H1 (cell line): Measurements from ENCODE around the gene CMKLR1. TPM values are rescaled to one million over a fixed set of nuclear protein-coding genes. Genes with fewer than 3 reads are reported as not detected.

Source experiments
- CTCF ChIA-PET: fragments of 300-600 bp; sonication (Branson Sonifier 250); formaldehyde crosslinking; loops from one replicate; lab custom pipeline; 2021; ENCODE audit not compliant: partially characterized antibody; lab: Charles Lee
- POLR2A ChIA-PET: fragments of 300-600 bp; sonication (Branson Sonifier 250); formaldehyde crosslinking; loops from one replicate; lab custom pipeline; 2021; ENCODE audit warnings: inconsistent platforms; ENCODE audit not compliant: partially characterized antibody; lab: Charles Lee
- DNase-seq, 2 experiments: peaks; one replicate each; pipeline versions ENCODE4 v3.0.0 to v3.0.0-alpha.2; 2010 to 2022; ENCODE audit warnings: low spot score in 2 of 2, low read depth in 1 of 2, mixed read lengths in 1 of 2
- FAIRE-seq: peaks from 2 replicates; lab custom pipeline; 2011; peaks lifted over from hg19 to GRCh38; lab: Jason Lieb, UNC
- H2AFZ ChIP-seq: 2 replicates; pipeline ENCODE4 v1.8.1; 2012; ENCODE audit warnings: low read length, inconsistent platforms
- H2AK5ac ChIP-seq: 2 replicates; pipeline ENCODE4 v1.6.1; 2013; ENCODE audit warnings: low read depth, low read length
- H2BK120ac ChIP-seq: replicated peaks from 2 replicates; pipeline ENCODE3; 2013; ENCODE audit warnings: low read depth, low read length, inconsistent platforms
- H2BK12ac ChIP-seq: 2 replicates; pipeline ENCODE4 v1.6.1; 2013; ENCODE audit warnings: low read depth, low read length
- H2BK15ac ChIP-seq: 2 replicates; pipeline ENCODE4 v1.6.1; 2013; ENCODE audit warnings: low read length
- H2BK20ac ChIP-seq: 2 replicates; pipeline ENCODE4 v1.6.1; 2013; ENCODE audit warnings: low read length
- H2BK5ac ChIP-seq: 2 replicates; pipeline ENCODE4 v1.6.1; 2013; ENCODE audit warnings: low read depth, low read length
- H3K14ac ChIP-seq: 2 replicates; pipeline ENCODE4 v1.6.1; 2013; ENCODE audit warnings: inconsistent platforms; ENCODE audit not compliant: insufficient read length
- H3K18ac ChIP-seq: 2 replicates; pipeline ENCODE4 v1.6.1; 2013; ENCODE audit warnings: low read length; ENCODE audit errors: extremely low read depth
- H3K23ac ChIP-seq: 2 replicates; pipeline ENCODE4 v1.6.1; 2013; ENCODE audit warnings: inconsistent platforms; ENCODE audit not compliant: insufficient read length
- H3K23me2 ChIP-seq: 2 replicates; pipeline ENCODE4 v1.6.1; 2013; ENCODE audit warnings: low read depth, low read length
- H3K27ac ChIP-seq: 2 replicates; pipeline ENCODE4 v1.6.1; 2011; ENCODE audit warnings: low read depth, low read length, inconsistent platforms
- H3K27me3 ChIP-seq, 4 experiments: replicated peaks in 1 of 4; 1 replicate in 1 of 4; 2 replicates in 3 of 4; pipeline versions ENCODE4 v1.6.1 to v1.8.1; 2011 to 2013; ENCODE audit warnings: low read length in 3 of 4, mild to moderate bottlenecking in 3 of 4, inconsistent platforms in 2 of 4, mixed read lengths in 2 of 4, moderate library complexity in 1 of 4; ENCODE audit not compliant: control insufficient read depth in 3 of 4, insufficient read depth in 3 of 4; ENCODE audit errors: extremely low read depth in 1 of 4
- H3K36me3 ChIP-seq, 4 experiments: 2 replicates each; pipeline versions ENCODE4 v1.6.1 to v1.8.1; 2011 to 2013; ENCODE audit warnings: mild to moderate bottlenecking in 4 of 4, low read length in 3 of 4, moderate library complexity in 2 of 4, control low read depth in 1 of 4, inconsistent platforms in 1 of 4; ENCODE audit not compliant: insufficient read depth in 4 of 4, control insufficient read depth in 2 of 4
- H3K4ac ChIP-seq: replicated peaks from 2 replicates; pipeline ENCODE3; 2013; ENCODE audit warnings: low read length, low read depth, mixed read lengths, inconsistent platforms; ENCODE audit not compliant: insufficient read length
- H3K4me1 ChIP-seq, 4 experiments: replicated peaks in 1 of 4; 1 replicate in 1 of 4; 2 replicates in 3 of 4; pipeline versions ENCODE4 v1.6.1 to v1.8.1; 2011 to 2013; ENCODE audit warnings: low read length in 3 of 4, inconsistent platforms in 2 of 4, mixed read lengths in 1 of 4; ENCODE audit not compliant: insufficient read depth in 4 of 4, control insufficient read depth in 3 of 4
- H3K4me2 ChIP-seq, 2 experiments: 2 replicates each; pipeline versions ENCODE4 v1.6.1 to v1.8.1; 2011 to 2013; ENCODE audit warnings: low read depth in 2 of 2, low read length in 2 of 2, control low read depth in 1 of 2, inconsistent platforms in 1 of 2, mild to moderate bottlenecking in 1 of 2; ENCODE audit not compliant: insufficient read depth in 1 of 2
- H3K4me3 ChIP-seq, 4 experiments: fragments of 200-600, 300-600 bp in 1 of 4; sonication (generic), shearing (Covaris generic), sonication (Bioruptor Twin) in 1 of 4; 2 replicates each; pipeline versions ENCODE4 v1.5.1 to v1.8.1; 2011 to 2016; ENCODE audit warnings: low read length in 4 of 4, low read depth in 3 of 4, control low read depth in 2 of 4, inconsistent platforms in 2 of 4, mild to moderate bottlenecking in 2 of 4, mixed read lengths in 1 of 4, moderate library complexity in 1 of 4; ENCODE audit not compliant: insufficient read depth in 2 of 4; ENCODE audit errors: extremely low read depth in 1 of 4
- H3K56ac ChIP-seq: replicated peaks from 2 replicates; pipeline ENCODE3; 2013; ENCODE audit warnings: low read depth, mild to moderate bottlenecking, mixed read lengths, low read length, inconsistent platforms; ENCODE audit not compliant: insufficient read length
- H3K79me1 ChIP-seq: 2 replicates; pipeline ENCODE4 v1.6.1; 2013; ENCODE audit warnings: low read depth, low read length, control low read depth
- H3K79me2 ChIP-seq, 2 experiments: 2 replicates each; pipeline versions ENCODE4 v1.6.1 to v1.8.1; 2012 to 2013; ENCODE audit warnings: low read length in 2 of 2, mild to moderate bottlenecking in 2 of 2, inconsistent platforms in 1 of 2; ENCODE audit not compliant: insufficient read depth in 2 of 2, control insufficient read depth in 1 of 2
- H3K9ac ChIP-seq, 4 experiments: replicated peaks in 1 of 4; 1 replicate in 1 of 4; 2 replicates in 3 of 4; pipeline versions ENCODE4 v1.6.1 to v1.8.1; 2011 to 2013; ENCODE audit warnings: low read depth in 3 of 4, low read length in 3 of 4, control low read depth in 2 of 4, mild to moderate bottlenecking in 2 of 4, moderate library complexity in 2 of 4, inconsistent platforms in 1 of 4; ENCODE audit errors: extremely low read depth in 1 of 4
- H3K9me3 ChIP-seq, 2 experiments: 2 replicates each; pipeline versions ENCODE4 v1.6.1 to v1.8.1; 2012 to 2013; ENCODE audit warnings: mild to moderate bottlenecking in 2 of 2, moderate library complexity in 2 of 2, control low read depth in 1 of 2, inconsistent platforms in 1 of 2, low read depth in 1 of 2, low read length in 1 of 2, mixed read lengths in 1 of 2; ENCODE audit not compliant: insufficient read depth in 2 of 2
- H4K20me1 ChIP-seq, 2 experiments: replicated peaks in 1 of 2; 2 replicates each; pipeline versions ENCODE3 to v1.8.1; 2011 to 2013; ENCODE audit warnings: inconsistent platforms in 2 of 2, low read length in 2 of 2, mild to moderate bottlenecking in 1 of 2; ENCODE audit not compliant: insufficient read depth in 2 of 2, control insufficient read depth in 1 of 2
- H4K5ac ChIP-seq: 2 replicates; pipeline ENCODE4 v1.6.1; 2013; ENCODE audit warnings: low read length, low read depth, mixed read lengths, inconsistent platforms; ENCODE audit not compliant: insufficient read length
- H4K8ac ChIP-seq: 2 replicates; pipeline ENCODE4 v1.8.0; 2013; ENCODE audit warnings: mild to moderate bottlenecking, moderate library complexity, low read length, inconsistent platforms; ENCODE audit not compliant: insufficient read depth; ENCODE audit errors: extremely low read depth
- H4K91ac ChIP-seq: replicated peaks from 2 replicates; pipeline ENCODE3; 2013; ENCODE audit warnings: low read length, mixed read lengths, inconsistent platforms; ENCODE audit not compliant: insufficient read length
- ASH2L ChIP-seq: fragments of 200-600, 300-600 bp; sonication (generic); IDR thresholded peaks from one replicate; pipeline ENCODE4 v1.7.1; 2017; ENCODE audit warnings: low read length
- CBX5 ChIP-seq: fragments of 300-800, 300-1000 bp; sonication (generic); IDR thresholded peaks from 2 replicates; pipeline ENCODE4 v1.7.1; 2016; ENCODE audit warnings: antibody characterized with exemption, low read length, low read depth
- CHD1 ChIP-seq: IDR thresholded peaks from 2 replicates; pipeline ENCODE4 v1.6.1; 2012; ENCODE audit warnings: low read depth, low read length, improper control_type of control experiment
- E2F6 ChIP-seq: IDR thresholded peaks from 2 replicates; pipeline ENCODE4 v1.6.1; 2012; ENCODE audit warnings: inconsistent platforms
- KDM1A ChIP-seq: fragments of 200-600, 300-600 bp; sonication (generic); IDR thresholded peaks from 2 replicates; pipeline ENCODE4 v1.7.1; 2016; ENCODE audit warnings: mild to moderate bottlenecking, low read length, borderline replicate concordance
- MAFK ChIP-seq: IDR thresholded peaks from 2 replicates; pipeline ENCODE4 v1.6.1; 2012; ENCODE audit warnings: low read depth, mild to moderate bottlenecking, improper control_type of control experiment, low read length
- NANOG ChIP-seq: IDR thresholded peaks from 2 replicates; pipeline ENCODE4 v1.6.1; 2011; ENCODE audit warnings: low read length, low read depth, mild to moderate bottlenecking, inconsistent platforms; ENCODE audit not compliant: insufficient read depth, poor library complexity, severe bottlenecking
- PHF8 ChIP-seq: fragments of 200-600 bp; sonication (generic); conservative IDR thresholded peaks from 2 replicates; pipeline ENCODE4 v1.7.1; 2012; ENCODE audit warnings: low read depth, mild to moderate bottlenecking, inconsistent platforms, low read length, moderate library complexity
- TBP ChIP-seq: IDR thresholded peaks from 2 replicates; pipeline ENCODE4 v1.6.1; 2011; ENCODE audit warnings: low read depth, low read length, improper control_type of control experiment
- ZNF274 ChIP-seq: IDR thresholded peaks from 2 replicates; pipeline ENCODE4 v1.7.0; 2012; ENCODE audit warnings: low read length, borderline replicate concordance; ENCODE audit errors: extremely low read depth
- WGBS, 2 experiments: shearing (Covaris generic) in 1 of 2; methylation state at CpG; one replicate each; pipeline versions ENCODE4 v1.1.6 to v1.1.7; 2013 to 2015; ENCODE audit warnings: low lambda C conversion rate in 2 of 2, mixed read lengths in 2 of 2, inconsistent platforms in 1 of 2, low coverage in 1 of 2, missing lambda C conversion rate in 1 of 2; ENCODE audit not compliant: insufficient replicate concordance in 2 of 2, insufficient coverage in 1 of 2, insufficient read length in 1 of 2; ENCODE audit errors: extremely low coverage in 1 of 2, missing lambda C conversion rate in 1 of 2; 5-methylcytosine and 5-hydroxymethylcytosine counted together
- polyA plus RNA-seq, 7 experiments: library from polyadenylated mRNA; depleted of rRNA in 3 of 7; stranded (reverse) in 5 of 7; unstranded in 2 of 7; fragments of >200 nt in 5 of 7; fragments of 200-250 nt in 2 of 7; gene quantifications; 1 replicate in 5 of 7; 2 replicates in 1 of 7; 4 replicates in 1 of 7; pipeline versions ENCODE4 v1.2.1 to v1.2.3, GENCODE V29; 2011 to 2013; ENCODE audit warnings: missing spikeins in 2 of 7, mixed read lengths in 2 of 7
- total RNA-seq: library from RNA; stranded (reverse); fragmentation: NEBNext Ultra II Directional; extraction: Animal tissue kit (Norgen Biotek cat#: 25700); gene quantifications from 2 replicates; pipeline ENCODE4 v1.2.1, GENCODE V29; 2021

Gene CMKLR1
- total and polyA plus RNA-seq, 2 of the 8 experiments (the other 6 are each of a cell fraction or from before 2014, with no cell fraction given) = 2.1 to 2.8 TPM

DNA sequence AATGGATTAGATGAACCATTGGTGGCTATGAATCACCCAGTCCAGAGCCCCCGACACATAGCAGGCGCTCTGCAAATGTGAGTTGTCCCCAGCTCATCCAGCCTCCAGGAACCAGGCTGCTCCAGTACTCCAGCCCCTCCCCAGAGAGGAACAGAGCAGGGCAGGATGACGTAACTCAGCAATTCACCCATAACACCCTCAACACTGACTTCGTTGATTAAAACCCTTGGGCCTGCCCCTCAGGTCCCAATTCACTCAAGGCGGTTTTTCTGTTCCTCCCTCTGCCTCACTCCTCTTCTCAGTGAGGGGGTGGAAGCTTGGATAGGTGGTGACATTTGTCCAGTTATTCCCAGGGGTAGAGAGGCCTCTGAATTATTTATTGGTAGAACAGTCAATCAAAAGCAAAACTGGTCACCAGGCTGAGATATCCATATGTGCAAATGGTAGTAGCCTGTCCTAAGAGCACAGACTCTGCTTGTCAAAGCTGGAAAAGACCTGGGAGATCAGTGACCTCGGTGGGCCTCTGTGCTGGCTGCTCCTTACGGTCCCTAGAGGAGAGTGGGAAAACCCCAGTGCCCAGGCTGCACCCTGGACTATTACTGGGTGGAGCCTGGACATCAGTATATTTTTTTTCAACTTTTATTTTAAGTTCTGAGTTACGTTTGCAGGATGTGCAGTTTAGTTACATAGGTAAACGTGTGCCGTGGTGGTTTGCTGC is 97.0 kb downstream of the CMKLR1 start:
- no peak overlapping the region for H3K9ac ChIP-seq
- H3K36me3 ChIP-seq = no peaks in the 10 kb centered on the region
- H3K4ac ChIP-seq = peak overlapping the region; percentile 13
- no peak overlapping the region for H2BK20ac ChIP-seq
- H2AK5ac ChIP-seq = no peak overlapping the region
- no peak overlapping the region for H2BK5ac ChIP-seq
- H2BK120ac ChIP-seq = no peak overlapping the region
- WGBS, 2 experiments = 86% methylated on average over 10 of the region's 10 CpGs; no CpG with 5 or more reads in 1 of the 2 experiments
- H3K9me3 ChIP-seq = no peaks in the 10 kb centered on the region; a peak in 1 of 4 replicates
- CTCF ChIA-PET = interaction anchor here (0.6 to 6.9 kb wide), 8 partner anchors 13 to 578 kb away, joined by 3 to 35 read pairs (median 4); no protein-coding TSS in a partner anchor
- peak overlapping the region; percentile 47 for H4K91ac ChIP-seq
- TF ChIP-seq E2F6 = no peak
- no peak for TF ChIP-seq TBP
- TF ChIP-seq CBX5 = no peak
- no peak for TF ChIP-seq ASH2L
- no peak for TF ChIP-seq CHD1
- TF ChIP-seq ZNF274 = no peak
- no peak for TF ChIP-seq NANOG
- TF ChIP-seq PHF8 = no peak
- no peak for TF ChIP-seq KDM1A
- no peak for TF ChIP-seq MAFK
- TF ChIP-seq, all 59 proteins: peak for 0
- no peak overlapping the region for H3K27ac ChIP-seq
- H3K4me3 ChIP-seq = no peak overlapping the region
- H3K79me2 ChIP-seq = no peaks in the 10 kb centered on the region
- FAIRE-seq = no peak
- no peak overlapping the region for H4K8ac ChIP-seq
- H3K23ac ChIP-seq = no peak overlapping the region
- H3K18ac ChIP-seq = no peak overlapping the region
- no peaks in the 10 kb centered on the region for H4K20me1 ChIP-seq
- 0 out of 2 replicates have a peak overlapping the region, but pooled peaks have one; percentile 5 for H2BK12ac ChIP-seq
- H3K79me1 ChIP-seq = no peaks in the 10 kb centered on the region
- H3K14ac ChIP-seq = no peak overlapping the region
- POLR2A ChIA-PET = interaction anchor here (0.6 to 0.9 kb wide), 2 partner anchors 22 to 127 kb away, joined by 3 read pairs; no protein-coding TSS in a partner anchor
- no peak overlapping the region for H3K56ac ChIP-seq
- no peak for DNase-seq
- no peaks in the 10 kb centered on the region for H3K23me2 ChIP-seq
- no peak overlapping the region for H2BK15ac ChIP-seq
- no peak overlapping the region for H2AFZ ChIP-seq
- H4K5ac ChIP-seq = no peak overlapping the region
- no peak overlapping the region for H3K4me2 ChIP-seq
- no peaks in the 10 kb centered on the region for H3K27me3 ChIP-seq
- H3K4me1 ChIP-seq = peaks cover 0 to 3% (median 1%) of the 10 kb centered on the region in 4 experiments; a peak in 4 of 7 replicates
